A172 (cell line): ENCODE measurements around the gene UVSSA. TPM values are rescaled to one million over a fixed set of nuclear protein-coding genes. Genes with fewer than 3 reads are reported as not detected.
A peak's percentile ranks its signal among the peaks of the same experiment; 100 is the strongest.

ENCODE experiments used
- DNase-seq: peaks from one replicate; pipeline ENCODE4 v3.0.0-alpha.2; 2015; ENCODE audit warnings: low spot score
- total RNA-seq: library from RNA; depleted of rRNA; stranded (reverse); fragments of >200 nt; shearing (Covaris generic); gene quantifications from 2 replicates; pipeline ENCODE4 v1.2.3, GENCODE V29; 2014

Gene UVSSA
- total RNA-seq, 1 experiment from 2014 or later = 9.8 TPM

DNA sequence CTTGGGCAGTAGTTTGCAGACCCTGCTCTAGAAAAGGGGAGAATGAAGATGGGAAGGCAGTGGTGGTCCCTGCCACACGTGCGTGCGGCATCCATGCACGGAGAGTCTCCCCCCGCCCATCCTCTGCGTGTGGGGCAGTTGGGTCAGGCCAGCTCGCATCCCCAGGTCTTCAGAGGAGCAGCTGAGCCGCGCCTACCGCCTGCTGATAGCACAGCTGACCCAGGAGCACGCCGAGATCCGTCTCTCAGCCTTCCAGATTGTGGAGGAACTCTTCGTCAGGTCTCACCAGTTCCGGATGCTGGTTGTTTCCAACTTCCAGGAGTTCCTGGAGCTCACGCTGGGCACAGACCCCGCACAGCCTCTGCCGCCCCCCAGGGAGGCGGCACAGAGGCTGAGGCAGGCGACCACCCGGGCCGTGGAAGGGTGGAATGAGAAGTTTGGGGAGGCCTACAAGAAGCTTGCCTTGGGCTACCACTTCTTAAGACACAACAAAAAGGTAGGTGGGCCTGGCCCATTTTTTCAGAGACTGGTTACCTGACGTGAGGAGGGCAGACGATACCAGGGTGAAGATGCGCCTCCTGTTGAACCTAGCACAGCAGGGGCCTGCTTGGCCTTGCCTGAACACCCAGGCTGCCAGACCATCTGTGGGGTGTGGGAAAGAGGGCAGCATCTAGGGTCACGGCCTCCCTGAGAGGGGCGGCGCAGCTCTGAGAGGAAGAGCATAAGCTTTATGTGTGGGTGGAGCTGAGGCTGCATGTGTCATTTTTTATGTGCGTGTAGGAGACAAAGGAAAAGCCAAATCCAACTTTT is 2.6 kb downstream of the UVSSA start:
- no peak for DNase-seq

DNA sequence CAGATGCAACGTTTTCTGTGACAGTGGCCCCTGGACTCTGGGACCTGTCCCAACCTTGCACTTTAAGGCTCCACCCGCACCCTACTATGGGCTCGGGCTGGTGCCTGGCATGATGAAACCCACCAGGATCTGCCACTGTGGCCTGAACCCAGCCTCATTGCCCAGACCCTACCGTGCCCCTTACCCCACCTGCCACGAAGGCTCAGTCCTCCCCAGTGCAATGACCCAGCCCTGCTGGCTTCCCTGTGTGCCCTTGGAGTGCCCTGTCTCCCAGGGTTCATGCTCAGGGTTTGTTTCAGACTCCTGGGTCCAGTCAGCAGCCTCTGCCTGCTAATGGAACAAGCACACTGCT is 3.1 kb downstream of the UVSSA start:
- DNase-seq = no peak

DNA sequence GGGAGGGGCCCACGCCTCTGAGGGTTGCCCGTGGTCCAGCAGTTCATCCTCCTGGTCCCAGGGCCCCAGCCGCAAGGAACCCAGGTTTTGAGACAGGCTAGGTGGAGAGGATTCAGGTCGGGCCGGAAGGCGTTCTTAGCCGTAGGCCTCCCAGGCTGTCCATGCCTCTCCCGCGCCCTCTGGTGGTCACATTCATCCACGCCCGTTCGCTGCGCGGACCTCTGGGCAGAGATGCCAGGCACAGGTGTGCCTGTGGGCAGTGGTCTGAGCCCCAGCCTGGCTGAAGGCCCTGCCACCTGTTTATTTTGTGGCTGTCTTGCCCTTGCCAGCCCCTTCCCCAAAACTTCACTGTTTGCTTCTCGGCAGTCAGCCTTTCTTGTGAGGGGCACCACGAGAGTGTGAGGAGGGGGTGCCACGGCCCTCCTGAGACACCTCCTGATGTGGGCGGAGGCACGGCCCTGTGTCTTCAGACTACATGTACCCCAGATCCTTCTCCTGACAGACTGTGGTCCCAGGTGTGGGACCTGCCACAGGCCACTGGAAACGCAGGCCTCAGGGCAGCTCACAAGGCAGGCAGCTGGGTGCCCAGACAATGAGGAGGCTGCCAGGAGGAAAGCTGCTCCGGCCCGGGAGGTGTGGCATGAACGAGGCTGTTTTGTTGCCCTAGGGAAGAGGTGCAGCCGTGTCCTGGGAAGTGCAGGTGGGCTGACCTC is 5.0 kb downstream of the UVSSA start:
- DNase-seq = peak; percentile 52

DNA sequence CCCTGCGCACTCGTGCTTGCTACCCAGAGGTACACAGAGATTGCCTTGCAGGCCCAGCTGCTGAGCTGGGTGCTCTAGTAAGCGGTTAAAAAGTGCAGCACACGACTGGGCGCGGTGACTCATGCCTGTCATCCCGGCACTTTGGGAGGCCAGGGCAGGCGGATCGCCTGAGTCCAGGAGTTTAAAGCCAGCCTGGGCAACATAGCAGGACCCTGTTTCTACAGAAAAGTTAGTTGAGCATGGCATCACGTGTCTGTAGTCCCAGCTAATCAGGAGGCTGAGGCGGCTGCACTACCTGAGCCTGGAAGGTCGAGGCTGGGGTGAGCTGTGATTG is 5.5 kb downstream of the UVSSA start:
- DNase-seq = no peak

DNA sequence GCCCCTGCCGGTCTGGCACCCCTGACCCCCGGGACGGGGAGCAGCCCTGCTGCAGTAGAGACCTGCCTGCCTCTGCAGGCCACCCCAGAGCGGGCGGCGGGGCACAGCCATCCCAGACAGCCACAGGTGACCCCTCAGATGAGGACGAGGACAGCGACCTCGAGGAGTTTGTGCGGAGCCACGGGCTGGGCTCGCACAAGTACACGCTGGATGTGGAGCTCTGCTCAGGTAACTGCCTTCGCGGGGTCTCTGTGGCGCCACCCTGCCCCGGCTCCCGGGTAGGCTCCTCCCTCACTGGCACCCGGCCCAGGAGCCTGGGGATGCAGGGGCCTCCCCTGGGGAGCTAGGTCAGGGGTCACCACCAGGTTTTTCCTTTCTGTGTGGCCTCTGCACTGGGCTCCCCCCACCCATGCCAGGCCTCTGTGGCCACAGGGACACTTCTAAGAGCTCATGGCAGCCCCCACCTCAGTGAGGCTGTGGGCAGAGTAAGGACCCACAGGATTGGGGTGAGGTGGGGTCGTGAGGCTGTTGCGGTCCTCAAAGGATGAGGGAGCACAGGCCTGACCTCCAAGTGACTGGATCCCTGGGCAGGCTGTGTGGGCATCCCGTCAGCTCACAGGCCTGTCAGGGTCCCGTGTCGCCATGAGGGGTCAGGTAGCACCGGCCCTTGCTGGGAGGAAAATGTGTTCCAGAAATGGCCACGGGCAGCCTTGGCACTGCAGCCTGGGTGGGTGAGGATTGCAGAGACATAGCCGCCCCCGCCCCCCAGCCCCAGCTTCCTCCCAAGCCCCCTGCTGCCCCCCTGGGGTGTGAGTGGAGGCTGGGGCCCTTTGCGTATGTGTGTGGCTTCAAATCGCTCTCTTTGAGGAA is 6.4 kb downstream of the UVSSA start:
- DNase-seq = no peak

DNA sequence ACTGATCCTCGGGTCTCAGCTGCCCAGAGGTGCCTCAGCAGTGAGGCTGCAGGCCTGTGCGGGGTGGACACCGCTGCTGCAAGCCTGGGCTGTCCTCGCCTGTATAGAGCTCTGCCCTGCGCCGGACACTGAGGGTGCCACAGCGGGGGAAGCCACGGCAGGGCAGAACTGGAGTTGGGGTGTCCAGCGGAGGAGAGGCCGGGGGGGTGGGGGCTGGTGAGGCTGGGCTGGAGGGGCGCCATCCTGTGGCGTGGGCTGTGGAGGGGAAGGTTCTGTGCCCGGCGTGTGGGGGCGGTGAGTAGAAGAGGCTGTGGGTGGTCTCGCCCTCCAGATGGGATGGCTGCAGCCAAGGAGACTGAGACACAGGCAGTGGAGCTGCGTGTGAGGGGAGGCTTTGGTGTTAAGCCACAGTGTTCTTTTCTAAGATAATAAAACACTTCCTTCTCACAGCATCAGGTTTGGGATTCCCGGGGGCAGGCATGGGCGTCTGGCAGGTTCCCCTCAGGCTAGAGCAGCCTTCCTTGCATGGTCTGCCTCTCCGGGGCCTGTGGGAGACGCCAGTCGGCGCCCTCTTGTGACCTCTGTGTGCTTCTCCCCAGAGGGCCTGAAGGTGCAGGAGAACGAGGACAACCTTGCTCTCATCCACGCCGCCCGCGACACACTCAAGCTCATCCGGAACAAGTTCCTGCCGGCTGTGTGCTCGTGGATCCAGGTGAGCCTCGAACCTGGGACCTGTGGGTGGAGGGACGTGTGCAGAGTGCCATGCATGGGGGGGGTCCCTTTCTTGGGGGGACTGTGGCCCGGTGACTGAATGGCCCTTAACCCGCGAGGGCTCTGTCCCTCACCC is 7.4 kb downstream of the UVSSA start:
- no peak for DNase-seq

DNA sequence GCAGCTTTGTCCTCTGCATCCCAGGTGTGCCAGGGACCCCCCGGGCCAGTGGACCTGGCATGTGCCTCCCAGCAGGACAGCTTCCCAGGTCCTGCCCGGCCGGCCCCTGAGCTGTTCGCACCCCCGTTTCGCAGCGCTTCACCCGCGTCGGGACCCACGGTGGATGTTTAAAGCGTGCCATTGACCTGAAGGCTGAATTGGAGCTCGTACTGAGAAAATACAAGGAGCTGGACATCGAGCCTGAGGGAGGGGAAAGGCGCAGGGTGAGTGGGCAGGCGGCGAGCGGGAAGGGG is 7.9 kb downstream of the UVSSA start:
- DNase-seq = no peak

DNA sequence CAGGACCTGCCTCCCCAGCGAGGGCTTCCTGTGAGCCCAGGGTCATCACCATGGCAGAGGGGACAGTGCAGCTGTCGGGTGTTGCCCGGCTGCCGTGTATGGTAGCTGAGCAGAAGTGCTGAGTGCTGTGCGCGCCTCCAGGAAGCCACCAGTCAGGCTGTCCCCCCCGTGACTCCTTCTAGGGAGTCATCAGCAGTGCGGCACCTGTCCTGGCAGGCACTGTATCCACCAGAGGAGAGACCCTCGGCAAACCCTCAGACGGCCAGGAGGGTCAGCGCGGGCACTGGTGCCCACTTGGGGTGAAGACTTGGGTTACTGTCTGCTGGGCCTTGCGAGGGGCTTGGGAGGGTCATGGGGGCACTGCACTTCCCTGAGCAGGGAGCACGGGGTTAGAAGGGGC is 8.4 kb downstream of the UVSSA start:
- DNase-seq = no peak

DNA sequence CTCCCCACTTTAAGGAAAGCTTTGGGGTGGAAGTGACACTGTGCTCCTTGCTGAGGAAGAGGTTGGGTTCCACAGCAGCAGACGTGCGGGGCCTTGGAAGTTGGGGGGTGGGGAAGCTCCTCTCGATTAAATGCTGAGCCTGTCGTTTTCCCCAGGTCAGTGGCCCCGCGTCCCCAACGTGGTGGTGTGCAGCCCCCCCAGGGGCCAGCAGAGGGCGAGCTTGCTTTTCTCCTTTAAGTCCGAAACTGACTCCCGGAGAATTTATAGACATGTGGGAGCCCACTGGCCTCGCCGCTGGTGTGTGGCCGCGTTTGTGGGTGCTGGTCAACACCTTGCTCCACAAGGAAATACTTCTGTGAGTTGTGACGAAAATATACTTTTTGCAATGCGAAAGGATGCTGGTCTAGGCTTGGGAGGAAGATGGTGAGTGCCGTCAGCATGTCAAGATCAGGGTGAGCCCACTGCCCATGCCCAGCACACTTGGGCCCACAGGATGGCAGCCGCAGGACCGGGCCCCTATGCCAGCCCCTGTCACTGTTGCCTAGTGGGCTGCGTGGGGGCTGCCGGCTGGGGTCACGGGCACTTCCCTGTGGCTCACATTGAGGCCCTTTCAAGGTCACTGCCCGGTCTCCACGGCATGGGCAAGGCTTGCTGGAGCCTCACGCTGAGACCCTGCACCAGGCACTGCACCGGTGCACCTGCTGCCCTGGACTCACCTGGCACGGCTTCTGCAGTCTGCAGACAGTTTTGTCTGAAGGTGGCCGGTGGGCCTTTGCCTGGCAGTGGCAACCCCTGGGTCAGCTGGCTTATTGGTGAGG is 9.4 kb downstream of the UVSSA start:
- peak; percentile 25 for DNase-seq

DNA sequence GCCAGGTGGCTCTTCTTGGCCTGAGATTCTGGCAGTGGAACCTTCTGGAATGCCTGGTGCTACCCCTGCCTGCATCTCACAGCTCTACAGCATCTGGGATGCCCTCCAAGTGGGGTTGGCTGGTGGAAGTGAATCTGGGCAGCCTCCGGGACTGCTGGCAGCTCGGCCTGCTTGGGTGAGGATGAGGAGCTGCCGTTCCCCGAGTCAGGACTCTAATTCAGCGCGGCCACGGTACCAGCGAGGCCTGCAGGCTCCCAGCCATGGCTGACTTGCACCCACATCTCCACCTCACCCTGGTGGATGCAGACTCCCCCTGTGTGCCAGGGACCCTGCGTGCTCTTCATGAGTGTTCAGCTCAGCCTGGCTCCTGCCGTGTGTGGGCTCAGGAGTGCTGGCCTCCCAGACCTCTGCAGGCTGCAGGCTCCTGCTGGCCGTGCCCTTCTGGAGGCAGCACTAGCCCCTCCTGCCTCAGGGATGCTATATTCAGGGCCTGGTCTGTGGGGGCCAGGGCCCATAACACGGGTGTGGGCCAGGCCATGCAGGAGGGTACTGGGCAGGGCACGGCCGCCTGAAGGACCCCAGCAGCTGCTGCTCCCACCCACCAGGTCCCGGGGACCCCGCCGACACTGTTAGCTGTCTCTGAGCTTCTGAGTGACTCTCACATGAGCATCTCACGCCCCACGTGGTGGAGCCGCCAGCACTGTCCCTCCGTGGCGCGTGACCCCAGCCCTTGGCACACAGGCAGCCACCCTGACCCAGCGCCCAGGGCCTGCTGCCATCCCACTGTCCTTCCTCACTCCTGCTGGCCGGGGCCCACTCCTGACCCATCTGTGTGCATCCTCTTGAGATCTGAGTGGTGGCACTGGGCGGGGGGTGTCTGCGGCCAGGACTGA is 10.6 kb downstream of the UVSSA start:
- no peak for DNase-seq

DNA sequence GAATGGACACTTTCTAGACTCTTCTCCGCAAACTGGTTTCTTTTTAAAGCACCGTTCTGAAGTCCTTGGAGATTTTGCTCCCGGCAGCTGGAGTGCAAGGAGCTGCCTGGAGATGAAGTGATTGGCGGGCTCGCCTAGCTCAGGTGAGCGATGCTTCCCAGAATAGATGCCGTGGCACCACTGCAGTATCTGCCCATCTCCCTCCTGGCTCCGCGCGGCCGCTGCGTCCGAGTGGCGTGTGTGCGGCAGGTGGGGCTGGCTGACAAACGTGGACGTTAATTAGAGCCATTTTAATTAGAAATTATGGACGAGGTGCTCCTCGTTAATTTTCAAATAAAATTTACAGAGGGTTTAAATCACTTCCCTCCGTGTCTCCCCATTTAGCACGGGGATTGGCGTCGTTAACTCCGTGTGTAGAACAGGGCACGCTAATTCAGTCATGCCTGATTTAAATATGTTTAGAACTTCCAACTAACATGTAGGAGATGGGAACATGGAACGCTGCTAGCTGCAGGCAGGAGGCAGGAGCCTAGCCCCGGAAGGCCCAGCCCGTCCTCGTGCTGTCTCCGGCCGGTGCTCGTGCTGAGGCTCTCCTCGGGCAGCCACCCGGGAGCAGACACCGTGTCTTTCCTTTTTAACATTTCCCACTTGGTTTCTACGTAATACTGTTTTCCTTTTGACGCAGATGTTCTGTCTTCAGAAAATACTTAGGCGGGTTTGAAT is 11.6 kb downstream of the UVSSA start:
- no peak for DNase-seq

DNA sequence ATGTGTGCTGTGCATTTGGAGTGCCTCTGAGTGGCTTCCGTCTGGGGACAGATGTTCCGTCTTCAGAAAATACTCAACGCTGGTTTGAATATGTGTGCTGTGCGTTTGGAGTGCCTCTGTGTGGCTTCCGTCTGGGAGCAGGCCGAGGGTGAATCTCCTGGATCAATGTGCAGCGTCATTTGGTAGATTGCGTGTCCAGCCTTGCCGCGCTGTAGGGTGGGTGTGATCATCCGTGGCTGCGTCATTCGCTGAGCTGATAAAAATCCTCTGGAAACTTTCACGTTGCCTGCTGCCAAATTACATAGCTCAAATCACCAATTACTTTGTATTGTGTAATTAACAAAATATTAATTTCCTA is 12.1 kb downstream of the UVSSA start:
- DNase-seq = no peak

DNA sequence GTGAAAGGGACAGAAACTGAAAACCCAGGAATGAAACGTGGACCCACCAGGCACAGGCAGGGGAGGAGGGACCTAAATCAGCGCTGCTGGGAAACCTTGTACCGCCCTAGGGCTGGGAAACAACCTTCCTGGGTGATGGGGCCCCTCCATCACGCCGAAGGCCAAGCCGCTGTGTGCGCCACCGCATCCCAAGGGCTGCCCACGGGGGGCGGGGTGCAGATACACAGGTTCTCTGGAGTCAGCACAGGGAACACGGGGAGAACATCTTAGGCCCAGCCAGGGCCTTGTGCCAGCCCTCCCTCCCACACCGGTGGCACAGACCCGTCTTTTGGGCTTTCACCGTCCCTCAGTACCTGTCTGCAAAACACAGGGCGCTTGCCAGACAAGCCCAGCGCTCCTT is 13.0 kb downstream of the UVSSA start:
- DNase-seq = no peak

DNA sequence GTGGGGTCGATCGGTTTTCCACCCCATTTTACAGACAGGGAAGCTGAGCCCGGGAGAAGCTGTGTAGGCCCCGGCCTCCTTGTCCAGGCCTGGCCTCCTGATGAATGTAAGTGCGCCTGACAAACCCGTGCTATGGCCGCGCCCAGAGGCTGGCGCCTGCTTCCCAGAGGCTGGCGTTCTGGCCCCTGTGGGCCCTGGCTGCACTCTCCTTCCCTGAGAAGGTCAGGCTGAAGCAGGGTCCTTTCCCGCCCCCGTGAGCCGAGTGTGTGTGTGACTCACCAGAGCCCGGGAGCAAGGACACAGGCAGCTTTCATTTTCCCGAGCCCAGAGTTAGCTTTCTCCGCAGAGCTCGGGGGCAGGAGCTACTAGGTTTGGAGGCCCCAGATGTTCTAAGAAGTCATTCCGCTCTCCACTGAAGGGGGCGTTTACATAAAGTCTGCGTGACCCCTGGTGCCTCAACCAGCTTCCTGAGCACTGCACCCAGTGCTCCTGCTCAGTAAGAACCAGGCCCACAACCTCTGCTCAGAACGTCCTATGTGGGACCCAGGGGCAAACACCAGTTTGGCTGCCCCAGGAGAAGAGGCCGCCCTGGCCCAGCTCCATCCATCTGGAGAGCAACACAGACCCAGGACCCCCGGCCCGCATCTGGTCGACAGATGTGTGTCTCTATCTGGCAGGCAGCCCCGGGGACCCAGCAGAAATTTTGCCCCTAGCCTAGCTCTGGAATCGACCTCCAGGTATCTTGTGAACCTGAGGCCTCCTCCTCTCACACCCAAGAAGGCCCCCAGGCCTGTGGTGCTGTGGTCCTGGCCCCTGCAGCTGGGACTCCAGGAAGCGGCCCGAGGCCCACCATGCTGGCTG is 13.6 kb downstream of the UVSSA start:
- DNase-seq = no peak

DNA sequence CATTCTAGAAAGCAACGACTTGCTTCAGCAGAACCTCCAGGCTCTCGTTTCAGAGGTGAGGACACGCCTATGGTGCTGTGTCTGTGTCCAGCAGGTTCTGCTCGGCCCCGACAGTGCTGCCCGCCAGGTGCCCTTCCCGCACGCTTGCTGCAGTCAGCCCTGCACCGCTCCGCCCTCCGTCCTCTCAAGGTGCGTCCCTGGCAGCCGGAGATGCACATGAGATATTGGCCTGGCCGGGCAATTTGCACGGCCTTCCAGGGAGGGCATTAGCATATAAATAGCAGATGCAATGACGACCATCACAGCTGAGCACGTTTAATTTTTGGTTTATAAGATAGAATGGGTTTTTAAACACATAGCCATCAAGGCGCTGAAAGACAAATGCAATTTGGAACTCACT is 14.4 kb downstream of the UVSSA start:
- no peak for DNase-seq

DNA sequence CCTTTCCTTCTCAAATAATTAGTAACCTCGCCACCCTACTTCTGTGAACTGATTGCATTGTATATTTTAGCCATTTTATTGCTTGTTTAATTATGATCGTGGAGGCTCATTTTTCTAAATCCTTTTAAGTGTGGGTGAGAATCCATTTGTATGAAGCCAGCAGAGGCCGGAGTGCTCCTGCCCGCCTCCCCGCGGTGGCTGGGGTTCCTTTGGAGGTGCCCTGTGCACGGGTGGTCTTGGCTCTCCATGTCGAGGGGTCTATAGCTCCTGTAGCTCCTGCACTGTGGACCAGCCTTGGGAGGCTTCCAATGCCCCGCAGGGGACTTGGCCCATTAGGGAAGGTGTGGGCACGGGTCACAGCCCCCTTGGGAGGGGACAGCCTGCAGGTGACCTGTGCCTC is 15.0 kb downstream of the UVSSA start:
- no peak for DNase-seq

DNA sequence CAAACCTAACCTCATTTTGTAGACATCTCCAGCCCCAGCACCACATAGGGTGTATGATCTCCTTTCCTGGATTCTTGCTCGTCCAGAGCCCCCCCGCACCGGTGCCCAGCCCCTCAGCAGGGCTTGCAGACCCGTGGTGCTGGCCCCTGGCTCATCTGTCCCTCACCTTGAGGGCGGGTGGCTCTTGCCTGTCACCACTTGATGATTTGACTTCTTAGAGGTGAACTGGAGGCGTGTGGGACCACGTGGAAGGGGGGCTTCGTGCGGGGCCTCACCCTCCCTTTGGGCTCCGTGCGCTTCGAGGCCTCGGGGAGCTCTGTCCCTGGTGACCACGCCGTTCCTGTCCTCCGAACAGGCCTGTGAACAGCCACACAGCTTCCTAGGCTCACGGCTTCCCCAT is 15.5 kb downstream of the UVSSA start:
- no peak for DNase-seq

DNA sequence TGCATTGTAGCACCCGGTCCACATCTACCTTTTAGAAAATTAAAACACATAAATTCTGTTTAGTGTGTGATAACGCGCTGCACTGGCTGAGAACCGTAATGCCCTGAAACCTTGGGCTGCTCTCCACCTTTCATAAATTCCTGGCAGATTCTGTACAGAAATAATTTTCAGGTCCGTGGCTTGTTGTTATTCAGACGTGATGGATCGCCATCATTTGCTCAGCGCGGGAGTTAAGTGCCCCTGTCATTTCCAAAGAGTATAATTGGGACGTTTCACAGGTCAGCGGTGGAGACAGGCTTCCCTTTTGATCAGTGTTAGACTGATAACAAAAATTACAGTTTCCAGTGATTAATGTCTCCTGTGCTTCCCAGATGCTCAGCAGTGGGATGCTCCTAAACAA is 16.5 kb downstream of the UVSSA start:
- DNase-seq = no peak

DNA sequence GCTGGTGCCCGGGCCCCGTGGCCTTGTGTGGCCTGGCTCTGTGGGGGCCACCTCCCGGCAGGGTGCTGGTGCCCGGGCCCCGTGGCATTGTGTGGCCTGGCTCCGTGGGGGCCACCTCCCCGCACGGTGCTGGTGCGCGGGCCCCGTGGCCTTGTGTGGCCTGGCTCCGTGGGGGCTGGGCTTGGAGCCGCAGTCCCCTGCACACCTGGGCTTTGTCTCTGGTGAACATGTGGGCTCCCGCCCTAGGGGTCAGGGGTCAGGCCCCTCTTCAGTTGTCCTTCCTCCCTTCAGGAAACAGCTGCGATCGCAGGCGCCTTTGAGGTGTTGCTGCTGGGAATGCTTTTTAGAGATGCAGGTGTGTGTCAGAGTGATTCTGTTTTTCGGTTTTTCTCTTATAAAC is 17.2 kb downstream of the UVSSA start:
- DNase-seq = no peak
